HCT116 (cell line): ENCODE measurements around the gene NRIP3. TPM values are rescaled to one million over a fixed set of nuclear protein-coding genes. Genes with fewer than 3 reads are reported as not detected.

Experiments
- ATAC-seq: fragments of 200-7000 bp; cut with Tn5 transposase; 2 replicates; pipeline ENCODE4 v1.9.1; 2020; ENCODE audit warnings: mild to moderate bottlenecking, moderate library complexity
- BruUV-seq: library from RNA; stranded (reverse); fragments of 400-500 nt; replicated peaks from 2 replicates; lab custom pipeline; 2021; lab: Mats Ljungman, UMichigan
- CTCF ChIA-PET: fragments of 300-600 bp; sonication (Branson Sonifier 250); formaldehyde crosslinking; loops from one replicate; lab custom pipeline; 2021; ENCODE audit warnings: antibody characterized with exemption; lab: Charles Lee
- POLR2A ChIA-PET: fragments of 300-600, 350-600 bp; sonication (Branson Sonifier 250); formaldehyde crosslinking; loops from one replicate; lab custom pipeline; 2021; ENCODE audit warnings: antibody characterized with exemption; lab: Charles Lee
- RAD21 ChIA-PET, 2 experiments: fragments of 300-600 bp; sonication (Branson Sonifier 250); formaldehyde crosslinking; loops; one replicate each; lab custom pipeline; 2023; ENCODE audit warnings: low total read pairs in 2 of 2; ENCODE audit not compliant: uncharacterized antibody in 2 of 2, unreplicated experiment in 2 of 2, low non-redundant PET in 1 of 2; lab: Charles Lee
- DNase-seq: peaks from one replicate; pipeline ENCODE4 v3.0.0-alpha.2; 2010; ENCODE audit warnings: low read depth, low spot score
- H2AFZ ChIP-seq: fragments of 200-600 bp; shearing (Covaris generic), sonication (generic); 2 replicates; pipeline ENCODE4 v1.6.1; 2017; ENCODE audit warnings: low read depth, mixed run types, mixed read lengths, antibody characterized with exemption, low read length; ENCODE audit not compliant: poor library complexity, severe bottlenecking
- H3K27ac ChIP-seq: 2 replicates; pipeline ENCODE4 v1.5.1; 2012; ENCODE audit warnings: low read depth, low read length
- H3K27me3 ChIP-seq: fragments of 200-600 bp; sonication (generic); 2 replicates; pipeline ENCODE4 v1.6.1; 2016; ENCODE audit warnings: mixed run types, low read length, mixed read lengths; ENCODE audit not compliant: insufficient read depth
- H3K36me3 ChIP-seq, 2 experiments: fragments of 200-500 bp in 1 of 2; fragments of 200-600 bp in 1 of 2; sonication (Bioruptor generic) in 1 of 2; sonication (generic) in 1 of 2; 2 replicates each; pipeline versions ENCODE4 v1.5.1 to v1.6.1; 2014 to 2016; ENCODE audit warnings: low read length in 2 of 2, inconsistent platforms in 1 of 2, mixed read lengths in 1 of 2, mixed run types in 1 of 2; ENCODE audit not compliant: insufficient read depth in 2 of 2, control insufficient read depth in 1 of 2
- H3K4me1 ChIP-seq, 2 experiments: fragments of 200-600 bp in 1 of 2; sonication (generic) in 1 of 2; 2 replicates each; pipeline versions ENCODE4 v1.5.1 to v1.6.1; 2012 to 2017; ENCODE audit warnings: low read length in 2 of 2, inconsistent platforms in 1 of 2, mild to moderate bottlenecking in 1 of 2, mixed read lengths in 1 of 2, mixed run types in 1 of 2, moderate library complexity in 1 of 2; ENCODE audit not compliant: insufficient read depth in 2 of 2, control insufficient read depth in 1 of 2
- H3K4me2 ChIP-seq: fragments of 200-600 bp; sonication (generic); 2 replicates; pipeline ENCODE4 v1.6.1; 2017; ENCODE audit warnings: mixed run types, low read length, mixed read lengths
- H3K4me3 ChIP-seq, 2 experiments: fragments of 200-600 bp in 1 of 2; sonication (generic) in 1 of 2; replicated peaks in 1 of 2; 2 replicates each; pipeline ENCODE4 v1.5.1; 2011 to 2016; ENCODE audit warnings: low read length in 2 of 2, control low read depth in 1 of 2, low read depth in 1 of 2, mild to moderate bottlenecking in 1 of 2, mixed read lengths in 1 of 2, mixed run types in 1 of 2
- H3K79me2 ChIP-seq: fragments of 200-600 bp; sonication (generic); 2 replicates; pipeline ENCODE4 v1.6.1; 2017; ENCODE audit warnings: mild to moderate bottlenecking, mixed run types, low read length, moderate library complexity, mixed read lengths; ENCODE audit not compliant: insufficient read depth
- H3K9ac ChIP-seq: fragments of 200-600 bp; sonication (generic); 2 replicates; pipeline ENCODE4 v1.6.1; 2016; ENCODE audit warnings: low read length, mixed read lengths
- H3K9me2 ChIP-seq: fragments of 200-600 bp; sonication (generic), shearing (Covaris generic); 2 replicates; pipeline ENCODE4 v1.6.1; 2017; ENCODE audit warnings: mixed run types, mild to moderate bottlenecking, moderate library complexity; ENCODE audit not compliant: insufficient read depth
- H3K9me3 ChIP-seq, 2 experiments: fragments of 200-500 bp in 1 of 2; fragments of 200-600 bp in 1 of 2; sonication (Bioruptor generic) in 1 of 2; sonication (generic) in 1 of 2; 2 replicates each; pipeline ENCODE4 v1.6.1; 2014 to 2017; ENCODE audit warnings: low read length in 2 of 2, mixed read lengths in 2 of 2, inconsistent platforms in 1 of 2, low read depth in 1 of 2, mild to moderate bottlenecking in 1 of 2, mixed run types in 1 of 2, moderate library complexity in 1 of 2; ENCODE audit not compliant: control insufficient read depth in 1 of 2, insufficient read depth in 1 of 2
- H4K20me1 ChIP-seq: fragments of 200-600 bp; sonication (generic), shearing (Covaris generic); 2 replicates; pipeline ENCODE4 v1.6.1; 2017; ENCODE audit warnings: mixed run types, mild to moderate bottlenecking, moderate library complexity; ENCODE audit not compliant: insufficient read depth
- CBX3 ChIP-seq: IDR thresholded peaks from 2 replicates; pipeline ENCODE4 v1.6.1; 2012; ENCODE audit warnings: low read depth
- CEBPB ChIP-seq: IDR thresholded peaks from 2 replicates; pipeline ENCODE4 v1.6.1; 2012; ENCODE audit warnings: low read depth
- CTCF ChIP-seq, 3 experiments: fragments of 200-600 bp in 1 of 3; sonication (generic) in 1 of 3; IDR thresholded peaks in 2 of 3; conservative IDR thresholded peaks in 1 of 3; 2 replicates each; pipeline ENCODE4 v1.5.1; 2012 to 2017; ENCODE audit warnings: low read depth in 2 of 3, low read length in 2 of 3, antibody characterized with exemption in 1 of 3, borderline replicate concordance in 1 of 3, control low read depth in 1 of 3, mild to moderate bottlenecking in 1 of 3, mixed read lengths in 1 of 3, mixed run types in 1 of 3, moderate library complexity in 1 of 3; ENCODE audit not compliant: insufficient read depth in 1 of 3
- EGR1 ChIP-seq: IDR thresholded peaks from 2 replicates; pipeline ENCODE4 v1.6.1; 2012; ENCODE audit warnings: low read depth
- FOSL1 ChIP-seq: IDR thresholded peaks from 2 replicates; pipeline ENCODE4 v1.6.1; 2012; ENCODE audit warnings: low read depth
- JUND ChIP-seq: IDR thresholded peaks from 2 replicates; pipeline ENCODE4 v1.6.1; 2012
- POLR2A ChIP-seq: IDR thresholded peaks from 2 replicates; pipeline ENCODE4 v1.7.0; 2011; ENCODE audit warnings: borderline replicate concordance; ENCODE audit not compliant: insufficient read depth, insufficient read length; ENCODE audit errors: extremely low read depth
- POLR2AphosphoS5 ChIP-seq: IDR thresholded peaks from 2 replicates; pipeline ENCODE4 v1.6.1; 2011; ENCODE audit warnings: mild to moderate bottlenecking, low read depth, low read length, moderate library complexity
- RAD21 ChIP-seq: IDR thresholded peaks from 2 replicates; pipeline ENCODE4 v1.6.1; 2012; ENCODE audit warnings: low read depth, mild to moderate bottlenecking
- REST ChIP-seq: IDR thresholded peaks from 2 replicates; pipeline ENCODE4 v1.6.1; 2012; ENCODE audit warnings: low read depth
- SIN3A ChIP-seq: IDR thresholded peaks from 2 replicates; pipeline ENCODE4 v1.6.1; 2012; ENCODE audit warnings: low read depth
- SP1 ChIP-seq: IDR thresholded peaks from 2 replicates; pipeline ENCODE4 v1.6.1; 2012; ENCODE audit warnings: low read depth
- TCF7L2 ChIP-seq: IDR thresholded peaks from 2 replicates; pipeline ENCODE4 v1.7.0; 2011; ENCODE audit warnings: borderline replicate concordance, inconsistent platforms; ENCODE audit not compliant: insufficient read depth, insufficient read length; ENCODE audit errors: extremely low read depth
- intact Hi-C: fragments of 100-400 bp; cut with micrococcal nuclease; formaldehyde crosslinking; loops from 2 replicates; pipeline ENCODE4 v1.10.0; 2022
- total RNA-seq: library from RNA; stranded (reverse); gene quantifications from one replicate; pipeline ENCODE4 v1.2.1, GENCODE V29; 2021; ENCODE audit not compliant: unreplicated experiment
- TF ChIP-seq, protein P1 (sequence below): IDR thresholded peaks from 2 replicates; pipeline ENCODE4 v1.6.1; 2012
- TF ChIP-seq, protein P2 (sequence below): IDR thresholded peaks from 2 replicates; pipeline ENCODE4 v1.6.1; 2012
- TF ChIP-seq, protein P3 (sequence below): IDR thresholded peaks from 2 replicates; pipeline ENCODE4 v1.6.1; 2011; ENCODE audit warnings: mild to moderate bottlenecking, low read length, moderate library complexity; ENCODE audit not compliant: insufficient replicate concordance; ENCODE audit errors: extremely low read depth

The NRIP3 gene
- total RNA-seq, 1 experiment from 2014 or later = 0.15 TPM

DNA sequence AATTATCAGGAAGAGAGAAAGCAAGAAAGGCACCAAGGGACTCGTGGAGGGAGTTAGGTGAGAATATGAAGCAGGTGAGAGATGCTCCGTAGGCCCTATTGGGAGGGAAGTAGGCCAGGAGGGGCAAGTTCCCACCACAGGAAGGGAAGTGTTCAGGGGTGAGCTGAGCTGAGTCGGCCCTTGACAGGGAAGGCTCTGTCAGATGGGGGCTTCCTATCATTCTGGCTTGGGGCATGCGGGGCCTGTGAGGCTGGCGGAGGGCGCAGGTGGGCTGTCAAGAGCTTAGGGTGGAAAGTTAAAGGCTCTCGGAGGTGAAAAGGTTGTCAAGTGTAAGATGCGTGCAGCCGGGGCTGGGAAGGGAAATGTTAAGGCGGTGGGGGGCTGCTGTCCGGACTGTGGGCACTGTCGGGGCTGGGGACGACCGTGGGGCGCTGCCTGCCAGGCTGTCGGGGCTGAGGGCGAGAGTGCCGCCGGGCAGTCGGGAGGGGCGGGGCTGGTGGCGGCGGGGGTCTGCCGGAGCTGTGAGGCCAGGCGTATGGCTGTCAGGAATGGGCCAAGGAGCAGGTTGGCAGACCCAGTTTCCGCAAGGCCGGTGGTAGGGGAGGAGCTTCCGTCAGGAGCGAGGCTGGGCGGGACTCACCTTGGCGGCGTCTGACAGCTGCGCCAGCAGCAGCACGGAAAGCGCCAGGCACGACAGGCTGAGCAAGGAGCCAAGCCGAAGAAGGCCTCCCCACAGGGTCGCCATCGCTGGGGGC is 40.1 kb downstream of the NRIP3 start (continued):
- TF ChIP-seq CTCF (IDR thresholded peaks at IDR 0.05 in 2 of 3, conservative IDR thresholded peaks at IDR 0.05 in 1 of 3; ENCODE audit: borderline replicate concordance in 1 of 3, insufficient read depth in 1 of 3, low read depth in 2 of 3, low read length in 2 of 3) = no peak

GRCh38 chr11:8962841-8963240 is 41.0 kb downstream of the NRIP3 start:
- ChIA-PET CTCF (interaction anchor here (1.1 kb wide), 1 partner anchor 53 kb away, joined by 3 read pairs; no protein-coding TSS in a partner anchor), POLR2A (interaction anchor here (1.2 to 1.5 kb wide), 2 partner anchors 14 to 175 kb away, joined by 3 read pairs; no protein-coding TSS in a partner anchor), RAD21 (no interaction called here)
- TF ChIP-seq JUND (no peak), REST (no peak), EGR1 (no peak), TCF7L2 (no peak), SP1 (no peak), POLR2A (no peak), FOSL1 (no peak), RAD21 (no peak), CBX3 (no peak), SIN3A (no peak), POLR2AphosphoS5 (no peak), CEBPB (no peak)
- TF ChIP-seq, protein P1, sequence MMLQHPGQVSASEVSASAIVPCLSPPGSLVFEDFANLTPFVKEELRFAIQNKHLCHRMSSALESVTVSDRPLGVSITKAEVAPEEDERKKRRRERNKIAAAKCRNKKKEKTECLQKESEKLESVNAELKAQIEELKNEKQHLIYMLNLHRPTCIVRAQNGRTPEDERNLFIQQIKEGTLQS = no peak
- TF ChIP-seq, protein P2, sequence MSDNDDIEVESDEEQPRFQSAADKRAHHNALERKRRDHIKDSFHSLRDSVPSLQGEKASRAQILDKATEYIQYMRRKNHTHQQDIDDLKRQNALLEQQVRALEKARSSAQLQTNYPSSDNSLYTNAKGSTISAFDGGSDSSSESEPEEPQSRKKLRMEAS = no peak
- TF ChIP-seq, protein P3, sequence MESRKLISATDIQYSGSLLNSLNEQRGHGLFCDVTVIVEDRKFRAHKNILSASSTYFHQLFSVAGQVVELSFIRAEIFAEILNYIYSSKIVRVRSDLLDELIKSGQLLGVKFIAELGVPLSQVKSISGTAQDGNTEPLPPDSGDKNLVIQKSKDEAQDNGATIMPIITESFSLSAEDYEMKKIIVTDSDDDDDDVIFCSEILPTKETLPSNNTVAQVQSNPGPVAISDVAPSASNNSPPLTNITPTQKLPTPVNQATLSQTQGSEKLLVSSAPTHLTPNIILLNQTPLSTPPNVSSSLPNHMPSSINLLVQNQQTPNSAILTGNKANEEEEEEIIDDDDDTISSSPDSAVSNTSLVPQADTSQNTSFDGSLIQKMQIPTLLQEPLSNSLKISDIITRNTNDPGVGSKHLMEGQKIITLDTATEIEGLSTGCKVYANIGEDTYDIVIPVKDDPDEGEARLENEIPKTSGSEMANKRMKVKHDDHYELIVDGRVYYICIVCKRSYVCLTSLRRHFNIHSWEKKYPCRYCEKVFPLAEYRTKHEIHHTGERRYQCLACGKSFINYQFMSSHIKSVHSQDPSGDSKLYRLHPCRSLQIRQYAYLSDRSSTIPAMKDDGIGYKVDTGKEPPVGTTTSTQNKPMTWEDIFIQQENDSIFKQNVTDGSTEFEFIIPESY = no peak
- ATAC-seq = no peak
- intact Hi-C loops = loop anchor here (5.0 kb wide), 2 partner anchors 174 to 276 kb away; no protein-coding TSS in a partner anchor
- Histone ChIP-seq H3K4me2 (peak overlapping the region; percentile 84), H3K9me2 (no peaks in the 10 kb centered on the region), H2AFZ (no peak overlapping the region), H3K79me2 (peaks cover 45% of the 10 kb centered on the region), H3K27me3 (no peaks in the 10 kb centered on the region), H3K4me1 (peaks cover 10 to 25% of the 10 kb centered on the region in 2 experiments), H3K4me3 (peak overlapping the region; percentile 85 to 88), H3K36me3 (no peaks in the 10 kb centered on the region), H3K27ac (no peak overlapping the region), H3K9ac (peak overlapping the region; percentile 93), H4K20me1 (no peaks in the 10 kb centered on the region), H3K9me3 (no peaks in the 10 kb centered on the region)
- DNase-seq = no peak
- TSS peak; percentile 37 for BruUV-seq
